SK-N-SH treated with all-trans-retinoic acid at 6 μM for 48 hours (cell line): ENCODE data around the gene GLI3.

Experiments
- OSR1 ChIP-seq: fragments of 250-450 bp; sonication (Bioruptor Pico); IDR thresholded peaks from 2 replicates; pipeline ENCODE4 v1.8.0; 2022; ENCODE audit warnings: moderate library complexity, mild to moderate bottlenecking, inconsistent platforms
- PATZ1 ChIP-seq: fragments of 250-450 bp; sonication (Bioruptor Pico); IDR thresholded peaks from 2 replicates; pipeline ENCODE4 v1.8.0; 2020; ENCODE audit warnings: mild to moderate bottlenecking, moderate library complexity, borderline replicate concordance
- POU6F1 ChIP-seq: fragments of 250-450 bp; sonication (Bioruptor Pico); IDR thresholded peaks from 2 replicates; pipeline ENCODE4 v1.8.0; 2021; ENCODE audit warnings: low read depth, mild to moderate bottlenecking, moderate library complexity, borderline replicate concordance
- RARB ChIP-seq: fragments of 250-450 bp; sonication (Bioruptor Pico); IDR thresholded peaks from 2 replicates; pipeline ENCODE4 v1.8.0; 2021; ENCODE audit warnings: mild to moderate bottlenecking, moderate library complexity
- ZNF565 ChIP-seq: fragments of 450-650 bp; formaldehyde crosslinking; conservative IDR thresholded peaks from 2 replicates; pipeline ENCODE4 v1.5.0; 2020; ENCODE audit warnings: low read depth, mild to moderate bottlenecking, moderate library complexity
- ZNF8 ChIP-seq: fragments of 450-650 bp; formaldehyde crosslinking; IDR thresholded peaks from 2 replicates; pipeline ENCODE4 v1.5.0; 2020; ENCODE audit warnings: mild to moderate bottlenecking, moderate library complexity

GRCh38 chr7:41978858-41979257 is 258.2 kb downstream of the GLI3 start:
- TF ChIP-seq RARB (no peak), POU6F1 (CRISPR knock-in tag) (no peak), OSR1 (CRISPR knock-in tag) (no peak), ZNF565 (CRISPR knock-in tag) (no peak), ZNF8 (CRISPR knock-in tag) (no peak), PATZ1 (CRISPR knock-in tag) (no peak)
